Measurements from ENCODE around the gene ADAP1. TPM values are rescaled to one million over a fixed set of nuclear protein-coding genes. Genes with fewer than 3 reads are reported as not detected.

ADAP1 gene
- total and polyA plus RNA-seq, 2 of the 8 experiments (the other 6 are each of a cell fraction or from before 2014, with no cell fraction given): 5.8 to 6.1 TPM

GRCh38 chr7:859359-860030 lies 95.0 kb downstream of the ADAP1 start (continued):
- TF ChIP-seq CBX8 (IDR thresholded peaks at IDR 0.05; ENCODE audit: borderline replicate concordance, low read depth, low read length) (no peak), RFX5 (IDR thresholded peaks at IDR 0.05; ENCODE audit: borderline replicate concordance, low read depth, low read length) (no peak), ATF2 (IDR thresholded peaks at IDR 0.05; ENCODE audit: low read length) (no peak)
